H1 (cell line): Measurements from ENCODE around the gene ENTR1. TPM values are rescaled to one million over a fixed set of nuclear protein-coding genes. Genes with fewer than 3 reads are reported as not detected.

Experiments used
- CTCF ChIA-PET: fragments of 300-600 bp; sonication (Branson Sonifier 250); formaldehyde crosslinking; loops from one replicate; lab custom pipeline; 2021; ENCODE audit not compliant: partially characterized antibody; lab: Charles Lee
- POLR2A ChIA-PET: fragments of 300-600 bp; sonication (Branson Sonifier 250); formaldehyde crosslinking; loops from one replicate; lab custom pipeline; 2021; ENCODE audit warnings: inconsistent platforms; ENCODE audit not compliant: partially characterized antibody; lab: Charles Lee
- DNase-seq, 2 experiments: peaks; one replicate each; pipeline versions ENCODE4 v3.0.0 to v3.0.0-alpha.2; 2010 to 2022; ENCODE audit warnings: low spot score in 2 of 2, low read depth in 1 of 2, mixed read lengths in 1 of 2
- FAIRE-seq: peaks from 2 replicates; lab custom pipeline; 2011; peaks lifted over from hg19 to GRCh38; lab: Jason Lieb, UNC
- H2AFZ ChIP-seq: 2 replicates; pipeline ENCODE4 v1.8.1; 2012; ENCODE audit warnings: low read length, inconsistent platforms
- H2AK5ac ChIP-seq: 2 replicates; pipeline ENCODE4 v1.6.1; 2013; ENCODE audit warnings: low read depth, low read length
- H2BK120ac ChIP-seq: replicated peaks from 2 replicates; pipeline ENCODE3; 2013; ENCODE audit warnings: low read depth, low read length, inconsistent platforms
- H2BK12ac ChIP-seq: 2 replicates; pipeline ENCODE4 v1.6.1; 2013; ENCODE audit warnings: low read depth, low read length
- H2BK15ac ChIP-seq: 2 replicates; pipeline ENCODE4 v1.6.1; 2013; ENCODE audit warnings: low read length
- H2BK20ac ChIP-seq: 2 replicates; pipeline ENCODE4 v1.6.1; 2013; ENCODE audit warnings: low read length
- H2BK5ac ChIP-seq: 2 replicates; pipeline ENCODE4 v1.6.1; 2013; ENCODE audit warnings: low read depth, low read length
- H3K14ac ChIP-seq: 2 replicates; pipeline ENCODE4 v1.6.1; 2013; ENCODE audit warnings: inconsistent platforms; ENCODE audit not compliant: insufficient read length
- H3K18ac ChIP-seq: 2 replicates; pipeline ENCODE4 v1.6.1; 2013; ENCODE audit warnings: low read length; ENCODE audit errors: extremely low read depth
- H3K23ac ChIP-seq: 2 replicates; pipeline ENCODE4 v1.6.1; 2013; ENCODE audit warnings: inconsistent platforms; ENCODE audit not compliant: insufficient read length
- H3K23me2 ChIP-seq: 2 replicates; pipeline ENCODE4 v1.6.1; 2013; ENCODE audit warnings: low read depth, low read length
- H3K27ac ChIP-seq: 2 replicates; pipeline ENCODE4 v1.6.1; 2011; ENCODE audit warnings: low read depth, low read length, inconsistent platforms
- H3K27me3 ChIP-seq, 4 experiments: replicated peaks in 1 of 4; 1 replicate in 1 of 4; 2 replicates in 3 of 4; pipeline versions ENCODE4 v1.6.1 to v1.8.1; 2011 to 2013; ENCODE audit warnings: low read length in 3 of 4, mild to moderate bottlenecking in 3 of 4, inconsistent platforms in 2 of 4, mixed read lengths in 2 of 4, moderate library complexity in 1 of 4; ENCODE audit not compliant: control insufficient read depth in 3 of 4, insufficient read depth in 3 of 4; ENCODE audit errors: extremely low read depth in 1 of 4
- H3K36me3 ChIP-seq, 4 experiments: 2 replicates each; pipeline versions ENCODE4 v1.6.1 to v1.8.1; 2011 to 2013; ENCODE audit warnings: mild to moderate bottlenecking in 4 of 4, low read length in 3 of 4, moderate library complexity in 2 of 4, control low read depth in 1 of 4, inconsistent platforms in 1 of 4; ENCODE audit not compliant: insufficient read depth in 4 of 4, control insufficient read depth in 2 of 4
- H3K4ac ChIP-seq: replicated peaks from 2 replicates; pipeline ENCODE3; 2013; ENCODE audit warnings: low read length, low read depth, mixed read lengths, inconsistent platforms; ENCODE audit not compliant: insufficient read length
- H3K4me1 ChIP-seq, 4 experiments: replicated peaks in 1 of 4; 1 replicate in 1 of 4; 2 replicates in 3 of 4; pipeline versions ENCODE4 v1.6.1 to v1.8.1; 2011 to 2013; ENCODE audit warnings: low read length in 3 of 4, inconsistent platforms in 2 of 4, mixed read lengths in 1 of 4; ENCODE audit not compliant: insufficient read depth in 4 of 4, control insufficient read depth in 3 of 4
- H3K4me2 ChIP-seq, 2 experiments: 2 replicates each; pipeline versions ENCODE4 v1.6.1 to v1.8.1; 2011 to 2013; ENCODE audit warnings: low read depth in 2 of 2, low read length in 2 of 2, control low read depth in 1 of 2, inconsistent platforms in 1 of 2, mild to moderate bottlenecking in 1 of 2; ENCODE audit not compliant: insufficient read depth in 1 of 2
- H3K4me3 ChIP-seq, 4 experiments: fragments of 200-600, 300-600 bp in 1 of 4; sonication (generic), shearing (Covaris generic), sonication (Bioruptor Twin) in 1 of 4; 2 replicates each; pipeline versions ENCODE4 v1.5.1 to v1.8.1; 2011 to 2016; ENCODE audit warnings: low read length in 4 of 4, low read depth in 3 of 4, control low read depth in 2 of 4, inconsistent platforms in 2 of 4, mild to moderate bottlenecking in 2 of 4, mixed read lengths in 1 of 4, moderate library complexity in 1 of 4; ENCODE audit not compliant: insufficient read depth in 2 of 4; ENCODE audit errors: extremely low read depth in 1 of 4
- H3K56ac ChIP-seq: replicated peaks from 2 replicates; pipeline ENCODE3; 2013; ENCODE audit warnings: low read depth, mild to moderate bottlenecking, mixed read lengths, low read length, inconsistent platforms; ENCODE audit not compliant: insufficient read length
- H3K79me1 ChIP-seq: 2 replicates; pipeline ENCODE4 v1.6.1; 2013; ENCODE audit warnings: low read depth, low read length, control low read depth
- H3K79me2 ChIP-seq, 2 experiments: 2 replicates each; pipeline versions ENCODE4 v1.6.1 to v1.8.1; 2012 to 2013; ENCODE audit warnings: low read length in 2 of 2, mild to moderate bottlenecking in 2 of 2, inconsistent platforms in 1 of 2; ENCODE audit not compliant: insufficient read depth in 2 of 2, control insufficient read depth in 1 of 2
- H3K9ac ChIP-seq, 4 experiments: replicated peaks in 1 of 4; 1 replicate in 1 of 4; 2 replicates in 3 of 4; pipeline versions ENCODE4 v1.6.1 to v1.8.1; 2011 to 2013; ENCODE audit warnings: low read depth in 3 of 4, low read length in 3 of 4, control low read depth in 2 of 4, mild to moderate bottlenecking in 2 of 4, moderate library complexity in 2 of 4, inconsistent platforms in 1 of 4; ENCODE audit errors: extremely low read depth in 1 of 4
- H3K9me3 ChIP-seq, 2 experiments: 2 replicates each; pipeline versions ENCODE4 v1.6.1 to v1.8.1; 2012 to 2013; ENCODE audit warnings: mild to moderate bottlenecking in 2 of 2, moderate library complexity in 2 of 2, control low read depth in 1 of 2, inconsistent platforms in 1 of 2, low read depth in 1 of 2, low read length in 1 of 2, mixed read lengths in 1 of 2; ENCODE audit not compliant: insufficient read depth in 2 of 2
- H4K20me1 ChIP-seq, 2 experiments: replicated peaks in 1 of 2; 2 replicates each; pipeline versions ENCODE3 to v1.8.1; 2011 to 2013; ENCODE audit warnings: inconsistent platforms in 2 of 2, low read length in 2 of 2, mild to moderate bottlenecking in 1 of 2; ENCODE audit not compliant: insufficient read depth in 2 of 2, control insufficient read depth in 1 of 2
- H4K5ac ChIP-seq: 2 replicates; pipeline ENCODE4 v1.6.1; 2013; ENCODE audit warnings: low read length, low read depth, mixed read lengths, inconsistent platforms; ENCODE audit not compliant: insufficient read length
- H4K8ac ChIP-seq: 2 replicates; pipeline ENCODE4 v1.8.0; 2013; ENCODE audit warnings: mild to moderate bottlenecking, moderate library complexity, low read length, inconsistent platforms; ENCODE audit not compliant: insufficient read depth; ENCODE audit errors: extremely low read depth
- H4K91ac ChIP-seq: replicated peaks from 2 replicates; pipeline ENCODE3; 2013; ENCODE audit warnings: low read length, mixed read lengths, inconsistent platforms; ENCODE audit not compliant: insufficient read length
- CHD1 ChIP-seq: IDR thresholded peaks from 2 replicates; pipeline ENCODE4 v1.6.1; 2012; ENCODE audit warnings: low read depth, low read length, improper control_type of control experiment
- EZH2 ChIP-seq: fragments of 200-600 bp; sonication (generic); IDR thresholded peaks from 2 replicates; pipeline ENCODE4 v1.7.1; 2012; ENCODE audit warnings: low read depth, mild to moderate bottlenecking, moderate library complexity, low read length, inconsistent platforms; ENCODE audit not compliant: severe bottlenecking
- KDM1A ChIP-seq: fragments of 200-600, 300-600 bp; sonication (generic); IDR thresholded peaks from 2 replicates; pipeline ENCODE4 v1.7.1; 2016; ENCODE audit warnings: mild to moderate bottlenecking, low read length, borderline replicate concordance
- KDM4A ChIP-seq: IDR thresholded peaks from one replicate; pipeline ENCODE4 v1.7.1; 2012; ENCODE audit warnings: low read depth, mild to moderate bottlenecking, moderate library complexity, low read length, inconsistent platforms; ENCODE audit not compliant: severe bottlenecking
- PHF8 ChIP-seq: fragments of 200-600 bp; sonication (generic); conservative IDR thresholded peaks from 2 replicates; pipeline ENCODE4 v1.7.1; 2012; ENCODE audit warnings: low read depth, mild to moderate bottlenecking, inconsistent platforms, low read length, moderate library complexity
- RAD21 ChIP-seq, 2 experiments: IDR thresholded peaks in 1 of 2; conservative IDR thresholded peaks in 1 of 2; 2 replicates each; pipeline ENCODE4 v1.6.1; 2011; ENCODE audit warnings: low read depth in 2 of 2, low read length in 2 of 2, improper control_type of control experiment in 1 of 2, inconsistent platforms in 1 of 2, mild to moderate bottlenecking in 1 of 2, moderate library complexity in 1 of 2
- RBBP5 ChIP-seq: IDR thresholded peaks from 2 replicates; pipeline ENCODE4 v1.7.1; 2012; ENCODE audit warnings: low read depth, mild to moderate bottlenecking, inconsistent platforms, low read length, moderate library complexity, borderline replicate concordance
- RFX5 ChIP-seq: IDR thresholded peaks from 2 replicates; pipeline ENCODE4 v1.6.1; 2011; ENCODE audit warnings: low read depth, low read length, improper control_type of control experiment, borderline replicate concordance
- SP2 ChIP-seq: IDR thresholded peaks from 2 replicates; pipeline ENCODE4 v1.6.1; 2012; ENCODE audit warnings: mild to moderate bottlenecking, low read length, inconsistent platforms
- TAF1 ChIP-seq: IDR thresholded peaks from 2 replicates; pipeline ENCODE4 v1.6.1; 2011; ENCODE audit warnings: mild to moderate bottlenecking, low read depth, low read length
- TAF7 ChIP-seq: optimal IDR thresholded peaks from 2 replicates; pipeline ENCODE3; 2011; ENCODE audit warnings: low read depth, mild to moderate bottlenecking, inconsistent platforms, low read length, moderate library complexity, borderline replicate concordance
- TBP ChIP-seq: IDR thresholded peaks from 2 replicates; pipeline ENCODE4 v1.6.1; 2011; ENCODE audit warnings: low read depth, low read length, improper control_type of control experiment
- WGBS, 2 experiments: shearing (Covaris generic) in 1 of 2; methylation state at CpG; one replicate each; pipeline versions ENCODE4 v1.1.6 to v1.1.7; 2013 to 2015; ENCODE audit warnings: low lambda C conversion rate in 2 of 2, mixed read lengths in 2 of 2, inconsistent platforms in 1 of 2, low coverage in 1 of 2, missing lambda C conversion rate in 1 of 2; ENCODE audit not compliant: insufficient replicate concordance in 2 of 2, insufficient coverage in 1 of 2, insufficient read length in 1 of 2; ENCODE audit errors: extremely low coverage in 1 of 2, missing lambda C conversion rate in 1 of 2; 5-methylcytosine and 5-hydroxymethylcytosine counted together
- polyA plus RNA-seq, 7 experiments: library from polyadenylated mRNA; depleted of rRNA in 3 of 7; stranded (reverse) in 5 of 7; unstranded in 2 of 7; fragments of >200 nt in 5 of 7; fragments of 200-250 nt in 2 of 7; gene quantifications; 1 replicate in 5 of 7; 2 replicates in 1 of 7; 4 replicates in 1 of 7; pipeline versions ENCODE4 v1.2.1 to v1.2.3, GENCODE V29; 2011 to 2013; ENCODE audit warnings: missing spikeins in 2 of 7, mixed read lengths in 2 of 7
- total RNA-seq: library from RNA; stranded (reverse); fragmentation: NEBNext Ultra II Directional; extraction: Animal tissue kit (Norgen Biotek cat#: 25700); gene quantifications from 2 replicates; pipeline ENCODE4 v1.2.1, GENCODE V29; 2021
- TF ChIP-seq, protein P1 (sequence below): IDR thresholded peaks from 2 replicates; pipeline ENCODE4 v1.6.1; 2012; ENCODE audit warnings: inconsistent platforms

Gene ENTR1
- total and polyA plus RNA-seq, 2 of the 8 experiments (the other 6 are each of a cell fraction or from before 2014, with no cell fraction given): 65.2 to 102 TPM

- Histone ChIP-seq H4K20me1 (peaks cover 3 to 8% of the 10 kb centered on the region in 2 experiments), H3K4me2 (no peak overlapping the region), H3K9ac (no peak overlapping the region), H4K91ac (no peak overlapping the region), H3K18ac (no peak overlapping the region), H3K14ac (no peak overlapping the region), H2BK5ac (no peak overlapping the region), H3K4ac (no peak overlapping the region), H3K9me3 (no peaks in the 10 kb centered on the region), H3K79me2 (no peaks in the 10 kb centered on the region), H2BK20ac (no peak overlapping the region), H2BK15ac (no peak overlapping the region), H2AK5ac (no peak overlapping the region), H3K36me3 (peaks cover 27 to 43% (median 42%) of the 10 kb centered on the region in 4 experiments), H2BK12ac (no peak overlapping the region), H4K8ac (no peak overlapping the region), H3K56ac (no peak overlapping the region), H2AFZ (no peak overlapping the region), H3K23me2 (no peaks in the 10 kb centered on the region), H3K79me1 (no peaks in the 10 kb centered on the region), H3K27ac (no peak overlapping the region), H3K27me3 (no peaks in the 10 kb centered on the region), H3K23ac (no peak overlapping the region), H3K4me3 (no peak overlapping the region), H4K5ac (no peak overlapping the region), H3K4me1 (no peaks in the 10 kb centered on the region), H2BK120ac (no peak overlapping the region)
- DNase-seq (no peak), FAIRE-seq (no peak)
- 97% methylated on average over 17 of the region's 26 CpGs; no CpG with 5 or more reads in 1 of the 2 experiments for WGBS, 2 experiments
- POLR2A ChIA-PET: interaction anchor here (1.2 to 4.0 kb wide), 6 partner anchors 12 to 50 kb away, joined by 3 to 26 read pairs (median 10); partner anchors contain the start of genes CARD9, ENTR1, PMPCA and SNAPC4
- CTCF ChIA-PET: interaction anchor here (0.7 kb wide), 1 partner anchor 22 kb away, joined by 3 read pairs; no protein-coding TSS in a partner anchor
- TF ChIP-seq PHF8 (no peak), KDM4A (no peak), SP2 (no peak), RFX5 (no peak), RAD21 (IDR thresholded peaks at IDR 0.05 in 1 of 2, conservative IDR thresholded peaks at IDR 0.05 in 1 of 2; ENCODE audit: low read depth in 2 of 2, low read length in 2 of 2) (no peak), CHD1 (no peak), TBP (no peak), KDM1A (no peak), RBBP5 (no peak), TAF7 (no peak), EZH2 (no peak), TAF1 (no peak)
- TF ChIP-seq, protein P1, sequence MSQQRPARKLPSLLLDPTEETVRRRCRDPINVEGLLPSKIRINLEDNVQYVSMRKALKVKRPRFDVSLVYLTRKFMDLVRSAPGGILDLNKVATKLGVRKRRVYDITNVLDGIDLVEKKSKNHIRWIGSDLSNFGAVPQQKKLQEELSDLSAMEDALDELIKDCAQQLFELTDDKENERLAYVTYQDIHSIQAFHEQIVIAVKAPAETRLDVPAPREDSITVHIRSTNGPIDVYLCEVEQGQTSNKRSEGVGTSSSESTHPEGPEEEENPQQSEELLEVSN: no peak
Measured at GRCh38 chr9:136422876-136423275, 12.5 kb upstream of the ENTR1 start.
